Adipocyte (in vitro differentiated cells): ENCODE data around the gene SLC66A2.

Experiments
- DNase-seq: peaks from one replicate; pipeline ENCODE4 v3.0.0-alpha.2; 2015; ENCODE audit warnings: low read depth
- H3K27me3 ChIP-seq: replicated peaks from 2 replicates; pipeline ENCODE4 v1.7.0; 2013; ENCODE audit warnings: mild to moderate bottlenecking, low read length, moderate library complexity; ENCODE audit not compliant: control insufficient read depth, insufficient read depth
- H3K36me3 ChIP-seq: 2 replicates; pipeline ENCODE4 v1.7.0; 2013; ENCODE audit warnings: low read length, mild to moderate bottlenecking, moderate library complexity; ENCODE audit not compliant: control insufficient read depth, insufficient read depth, severe bottlenecking
- H3K4me1 ChIP-seq: 2 replicates; pipeline ENCODE4 v1.7.0; 2013; ENCODE audit warnings: mild to moderate bottlenecking, low read length, moderate library complexity; ENCODE audit not compliant: control insufficient read depth, insufficient read depth
- H3K4me3 ChIP-seq: 2 replicates; pipeline ENCODE4 v1.7.0; 2013; ENCODE audit warnings: mild to moderate bottlenecking, low read length, moderate library complexity
- H3K9ac ChIP-seq: 2 replicates; pipeline ENCODE4 v1.7.0; 2013; ENCODE audit warnings: mild to moderate bottlenecking, low read length, moderate library complexity
- H3K9me3 ChIP-seq: 2 replicates; pipeline ENCODE4 v1.7.0; 2013; ENCODE audit warnings: mild to moderate bottlenecking, low read length, moderate library complexity; ENCODE audit not compliant: control insufficient read depth

Gene SLC66A2

DNA sequence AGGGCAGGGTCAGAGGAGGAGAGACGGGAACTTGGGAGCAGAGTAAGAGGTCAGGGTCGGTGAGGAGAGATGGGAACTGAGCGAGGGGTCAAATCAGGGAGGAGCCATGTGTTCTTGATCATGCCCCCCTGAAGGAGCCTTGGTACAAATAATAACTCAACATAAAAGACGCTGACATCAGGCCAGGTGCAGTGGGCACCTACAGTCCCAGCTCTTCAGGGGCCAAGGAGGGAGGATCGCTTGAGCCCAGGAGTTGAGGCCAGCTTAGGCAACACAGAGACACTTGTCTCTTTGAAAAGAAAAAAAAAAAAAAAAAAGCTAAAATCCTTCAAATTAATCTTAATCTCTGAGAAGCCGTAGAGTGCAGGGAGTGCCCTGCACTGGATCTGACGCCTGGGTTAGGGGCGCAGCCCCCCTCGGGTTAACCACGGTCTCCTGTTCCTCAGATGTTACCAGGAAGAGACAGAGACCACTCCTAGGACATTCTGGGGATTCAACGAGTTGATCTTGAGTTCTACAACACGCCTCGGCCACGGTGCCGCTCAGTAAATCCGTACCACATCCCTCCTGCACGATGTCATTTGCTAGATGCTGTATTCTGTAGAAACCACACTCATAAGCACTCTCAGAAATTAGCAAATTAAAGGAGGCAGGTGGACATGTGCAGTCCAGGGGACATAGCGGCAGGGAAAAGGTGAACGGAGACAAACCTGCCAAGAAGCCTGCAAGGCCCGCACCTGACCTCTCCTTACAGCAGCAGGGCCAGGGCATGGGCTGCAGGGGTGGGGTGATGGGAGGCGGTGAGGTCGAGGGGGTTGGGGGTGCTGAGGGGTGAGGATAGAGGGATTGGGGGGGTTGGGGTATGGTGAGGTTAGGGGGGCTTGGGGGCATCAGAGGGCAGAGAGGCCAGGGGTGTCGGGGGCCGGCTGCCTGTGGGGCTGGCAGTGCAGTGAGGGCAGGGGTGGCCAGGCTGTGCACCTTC lies 29.2 kb downstream of the SLC66A2 start:
- Histone ChIP-seq H3K36me3 (peaks cover 52% of the 10 kb centered on the region), H3K27me3 (no peaks in the 10 kb centered on the region), H3K9me3 (no peaks in the 10 kb centered on the region), H3K9ac (no peak overlapping the region), H3K4me3 (no peak overlapping the region), H3K4me1 (no peaks in the 10 kb centered on the region)
- no peak for DNase-seq

GRCh38 chr18:79919089-79919488 lies 32.4 kb downstream of the SLC66A2 start:
- no peaks in the 10 kb centered on the region for H3K9me3 ChIP-seq
- H3K9ac ChIP-seq, result no peak overlapping the region
- DNase-seq, result no peak
- H3K27me3 ChIP-seq, result no peaks in the 10 kb centered on the region
- H3K4me1 ChIP-seq, result no peaks in the 10 kb centered on the region
- H3K36me3 ChIP-seq, result peaks cover 58% of the 10 kb centered on the region
- H3K4me3 ChIP-seq, result no peak overlapping the region

DNA sequence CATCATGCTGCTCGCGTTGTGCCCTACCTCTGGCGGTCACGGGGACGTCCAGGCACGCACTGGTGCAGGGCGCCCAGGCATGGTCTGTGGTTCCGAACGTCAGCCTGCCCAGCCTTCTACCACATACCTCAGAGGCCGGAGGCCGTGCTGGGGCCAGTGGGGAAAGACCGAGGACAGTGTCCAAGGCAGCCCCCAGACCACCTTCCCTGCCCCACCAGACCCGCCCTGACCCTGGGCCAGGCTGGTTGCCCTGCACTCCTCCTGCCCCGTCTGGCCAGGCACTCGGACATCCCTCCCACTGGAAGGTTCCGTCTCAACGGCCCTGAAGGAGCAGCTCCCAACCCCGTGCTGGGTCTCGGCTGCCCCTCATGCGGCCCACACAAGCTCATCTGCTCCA lies 32.8 kb downstream of the SLC66A2 start:
- H3K9me3 ChIP-seq, result no peaks in the 10 kb centered on the region
- no peaks in the 10 kb centered on the region for H3K27me3 ChIP-seq
- no peak overlapping the region for H3K9ac ChIP-seq
- no peaks in the 10 kb centered on the region for H3K4me1 ChIP-seq
- H3K36me3 ChIP-seq, result peaks cover 55% of the 10 kb centered on the region
- no peak for DNase-seq
- H3K4me3 ChIP-seq, result no peak overlapping the region

DNA sequence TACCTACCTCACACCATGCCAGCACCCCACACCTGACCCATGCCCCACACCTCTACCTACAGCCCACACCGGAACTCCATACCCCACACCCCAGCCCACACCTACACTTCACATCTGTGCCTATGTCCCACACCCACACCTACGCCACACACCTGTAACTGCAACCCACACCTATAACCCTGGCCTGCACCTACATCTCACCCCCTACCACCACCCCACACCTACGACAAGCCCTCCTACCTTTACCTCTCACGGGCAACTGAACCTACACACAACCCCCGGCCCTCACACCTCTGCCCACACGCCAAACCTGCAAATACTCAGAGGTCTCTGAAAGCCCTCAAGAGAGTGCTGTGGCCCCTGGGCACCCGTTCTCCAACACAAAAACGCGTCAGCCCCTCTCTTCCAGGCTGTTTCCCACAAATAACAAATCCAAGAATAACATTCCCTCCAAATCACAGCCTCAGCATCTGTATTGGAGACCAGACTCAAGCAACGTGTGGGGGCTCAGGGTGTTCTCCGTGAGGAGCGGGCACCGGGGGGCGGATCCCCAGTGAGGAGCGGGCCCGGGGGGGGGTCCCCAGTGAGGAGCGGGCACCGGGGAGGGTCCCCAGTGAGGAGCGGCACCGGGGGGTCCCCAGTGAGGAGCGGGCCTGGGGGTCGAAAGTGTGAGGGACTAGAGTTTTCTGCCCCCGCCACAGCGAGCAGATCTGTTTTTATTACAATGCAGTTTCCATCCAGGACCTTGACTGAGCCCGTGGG lies 33.4 kb downstream of the SLC66A2 start:
- Histone ChIP-seq H3K9me3 (no peaks in the 10 kb centered on the region), H3K36me3 (peaks cover 57% of the 10 kb centered on the region), H3K4me3 (no peak overlapping the region), H3K9ac (no peak overlapping the region), H3K27me3 (no peaks in the 10 kb centered on the region), H3K4me1 (no peaks in the 10 kb centered on the region)
- no peak for DNase-seq

- Histone ChIP-seq H3K27me3 (no peaks in the 10 kb centered on the region), H3K9ac (no peak overlapping the region), H3K4me3 (no peak overlapping the region), H3K4me1 (no peaks in the 10 kb centered on the region), H3K9me3 (no peaks in the 10 kb centered on the region), H3K36me3 (peaks cover 62% of the 10 kb centered on the region)
- no peak for DNase-seq
Observed at GRCh38 chr18:79917169-79917852, 34.1 kb downstream of the SLC66A2 start.

GRCh38 chr18:79916546-79917168 lies 34.8 kb downstream of the SLC66A2 start:
- Histone ChIP-seq H3K4me3 (no peak overlapping the region), H3K9me3 (no peaks in the 10 kb centered on the region), H3K27me3 (no peaks in the 10 kb centered on the region), H3K9ac (no peak overlapping the region), H3K36me3 (peaks cover 58% of the 10 kb centered on the region), H3K4me1 (no peaks in the 10 kb centered on the region)
- no peak for DNase-seq

- DNase-seq, result no peak
- Histone ChIP-seq H3K4me3 (no peak overlapping the region), H3K9ac (no peak overlapping the region), H3K9me3 (no peaks in the 10 kb centered on the region), H3K27me3 (no peaks in the 10 kb centered on the region), H3K36me3 (peaks cover 58% of the 10 kb centered on the region), H3K4me1 (no peaks in the 10 kb centered on the region)
Observed at GRCh38 chr18:79916128-79916494, 35.3 kb downstream of the SLC66A2 start.

DNA sequence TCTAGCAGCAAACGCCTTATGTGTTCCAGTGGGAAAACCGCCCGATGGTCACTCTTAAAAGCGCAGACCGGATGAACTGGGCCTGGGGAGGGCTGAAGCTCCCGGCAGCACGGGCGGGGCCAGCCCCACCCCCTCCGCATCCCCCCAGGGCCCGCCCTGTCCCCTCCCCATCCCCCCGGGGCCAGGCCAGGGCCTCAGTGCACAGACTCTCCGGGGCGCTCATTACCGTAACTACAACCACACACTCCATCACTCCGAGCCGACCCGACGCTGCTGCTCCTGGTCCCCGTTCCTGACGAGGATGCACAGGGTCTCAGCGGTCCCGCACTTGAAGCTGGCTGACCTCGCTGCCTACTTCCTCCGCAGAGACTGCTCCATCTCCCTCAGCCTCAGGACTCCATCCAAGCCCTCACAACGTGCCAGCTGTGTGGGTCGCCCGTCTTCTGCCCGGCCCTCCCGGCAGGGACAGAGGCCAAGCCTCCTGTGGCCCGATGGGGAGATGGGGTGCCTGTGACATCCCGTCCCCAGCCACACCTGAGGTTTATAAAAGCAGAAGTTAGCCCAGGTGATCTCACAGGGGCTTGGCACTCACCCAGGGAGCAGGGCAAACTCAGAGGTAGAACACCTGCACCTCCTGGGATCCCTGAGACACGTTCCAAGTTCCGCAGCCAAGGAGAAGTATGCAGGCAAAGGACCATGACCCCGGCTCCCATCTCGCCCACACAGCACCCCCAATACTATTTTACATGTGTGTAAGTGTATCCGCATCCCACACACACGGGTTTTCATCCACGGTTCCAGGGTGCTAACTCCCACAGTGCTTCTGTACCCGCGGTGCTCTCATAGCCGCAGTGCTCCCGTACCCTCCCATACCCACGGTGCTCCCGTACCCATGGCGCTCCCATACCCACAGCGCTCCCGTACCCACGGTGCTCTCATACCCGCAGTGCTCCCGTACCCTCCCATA lies 36.0 kb downstream of the SLC66A2 start:
- no peak for DNase-seq
- peaks cover 61% of the 10 kb centered on the region for H3K36me3 ChIP-seq

GRCh38 chr18:79914614-79915160 lies 36.8 kb downstream of the SLC66A2 start:
- no peak for DNase-seq
- Histone ChIP-seq H3K9ac (no peak overlapping the region), H3K36me3 (peaks cover 61% of the 10 kb centered on the region), H3K4me1 (no peaks in the 10 kb centered on the region), H3K27me3 (no peaks in the 10 kb centered on the region), H3K4me3 (no peak overlapping the region), H3K9me3 (no peaks in the 10 kb centered on the region)

More for the DNA sequence above, 36.0 kb downstream of the SLC66A2 start:
- Histone ChIP-seq H3K4me1 (no peaks in the 10 kb centered on the region), H3K9ac (no peak overlapping the region), H3K9me3 (no peaks in the 10 kb centered on the region), H3K27me3 (no peaks in the 10 kb centered on the region), H3K4me3 (no peak overlapping the region)
